ENCODE results near the gene CSMD2.

The CSMD2 gene

DNA sequence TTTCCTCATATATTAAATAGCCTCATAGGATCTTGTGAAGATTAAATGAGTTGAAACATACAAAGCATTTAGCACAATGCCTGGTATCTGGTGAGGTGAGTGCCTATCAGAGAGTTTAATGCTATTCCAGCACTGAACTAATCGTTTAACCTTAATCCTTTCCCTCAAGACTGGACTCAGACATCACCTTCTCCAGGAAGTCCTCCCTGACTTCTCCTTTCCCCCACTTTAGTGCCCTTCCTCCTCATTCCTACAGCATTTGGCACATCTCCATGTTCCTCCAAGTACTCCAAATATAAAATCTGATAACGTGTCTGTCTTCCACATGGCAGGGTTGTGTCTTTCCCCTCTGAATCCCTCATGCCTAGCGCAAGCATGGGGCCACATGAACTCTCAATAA lies 632.8 kb downstream of the CSMD2 start:
- DNase-seq (ENCODE audit: insufficient read length, low spot score), result no peak
- TF ChIP-seq, protein P1, sequence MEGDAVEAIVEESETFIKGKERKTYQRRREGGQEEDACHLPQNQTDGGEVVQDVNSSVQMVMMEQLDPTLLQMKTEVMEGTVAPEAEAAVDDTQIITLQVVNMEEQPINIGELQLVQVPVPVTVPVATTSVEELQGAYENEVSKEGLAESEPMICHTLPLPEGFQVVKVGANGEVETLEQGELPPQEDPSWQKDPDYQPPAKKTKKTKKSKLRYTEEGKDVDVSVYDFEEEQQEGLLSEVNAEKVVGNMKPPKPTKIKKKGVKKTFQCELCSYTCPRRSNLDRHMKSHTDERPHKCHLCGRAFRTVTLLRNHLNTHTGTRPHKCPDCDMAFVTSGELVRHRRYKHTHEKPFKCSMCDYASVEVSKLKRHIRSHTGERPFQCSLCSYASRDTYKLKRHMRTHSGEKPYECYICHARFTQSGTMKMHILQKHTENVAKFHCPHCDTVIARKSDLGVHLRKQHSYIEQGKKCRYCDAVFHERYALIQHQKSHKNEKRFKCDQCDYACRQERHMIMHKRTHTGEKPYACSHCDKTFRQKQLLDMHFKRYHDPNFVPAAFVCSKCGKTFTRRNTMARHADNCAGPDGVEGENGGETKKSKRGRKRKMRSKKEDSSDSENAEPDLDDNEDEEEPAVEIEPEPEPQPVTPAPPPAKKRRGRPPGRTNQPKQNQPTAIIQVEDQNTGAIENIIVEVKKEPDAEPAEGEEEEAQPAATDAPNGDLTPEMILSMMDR (IDR thresholded peaks at IDR 0.05; ENCODE audit: insufficient read depth, missing control alignments), result no peak
- FAIRE-seq, result no peak

GRCh38 chr1:33529957-33530356 lies 635.1 kb downstream of the CSMD2 start:
- FAIRE-seq, result no peak
- DNase-seq (ENCODE audit: insufficient read length, low spot score), result no peak
- TF ChIP-seq, protein P1 (IDR thresholded peaks at IDR 0.05; ENCODE audit: insufficient read depth, missing control alignments), result no peak

DNA sequence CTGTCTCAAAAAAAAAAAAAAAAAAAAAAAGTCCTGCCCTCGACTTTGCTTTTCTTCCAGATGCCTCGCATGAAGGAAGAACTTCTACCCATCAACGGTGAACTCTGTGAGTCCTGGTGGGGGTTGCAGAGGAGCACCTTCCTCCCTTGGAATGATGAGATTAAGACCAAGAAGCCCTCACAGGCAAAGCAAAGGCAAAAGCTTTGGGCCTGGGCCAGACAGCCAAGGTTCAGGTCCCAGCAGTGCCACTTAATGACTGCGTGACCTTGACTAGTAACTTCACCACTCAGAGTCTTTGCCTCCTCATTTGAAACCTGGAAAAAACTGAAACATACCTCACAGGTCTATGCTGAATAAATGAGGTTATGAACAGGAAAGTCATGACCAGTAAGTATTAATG lies 637.1 kb downstream of the CSMD2 start:
- no peak for DNase-seq (ENCODE audit: insufficient read length, low spot score)
- TF ChIP-seq, protein P1 (IDR thresholded peaks at IDR 0.05; ENCODE audit: insufficient read depth, missing control alignments), result no peak
- FAIRE-seq, result no peak

GRCh38 chr1:33524586-33524985 lies 640.4 kb downstream of the CSMD2 start:
- TF ChIP-seq, protein P1 (IDR thresholded peaks at IDR 0.05; ENCODE audit: insufficient read depth, missing control alignments), result no peak
- no peak for FAIRE-seq
- no peak for DNase-seq (ENCODE audit: insufficient read length, low spot score)

DNA sequence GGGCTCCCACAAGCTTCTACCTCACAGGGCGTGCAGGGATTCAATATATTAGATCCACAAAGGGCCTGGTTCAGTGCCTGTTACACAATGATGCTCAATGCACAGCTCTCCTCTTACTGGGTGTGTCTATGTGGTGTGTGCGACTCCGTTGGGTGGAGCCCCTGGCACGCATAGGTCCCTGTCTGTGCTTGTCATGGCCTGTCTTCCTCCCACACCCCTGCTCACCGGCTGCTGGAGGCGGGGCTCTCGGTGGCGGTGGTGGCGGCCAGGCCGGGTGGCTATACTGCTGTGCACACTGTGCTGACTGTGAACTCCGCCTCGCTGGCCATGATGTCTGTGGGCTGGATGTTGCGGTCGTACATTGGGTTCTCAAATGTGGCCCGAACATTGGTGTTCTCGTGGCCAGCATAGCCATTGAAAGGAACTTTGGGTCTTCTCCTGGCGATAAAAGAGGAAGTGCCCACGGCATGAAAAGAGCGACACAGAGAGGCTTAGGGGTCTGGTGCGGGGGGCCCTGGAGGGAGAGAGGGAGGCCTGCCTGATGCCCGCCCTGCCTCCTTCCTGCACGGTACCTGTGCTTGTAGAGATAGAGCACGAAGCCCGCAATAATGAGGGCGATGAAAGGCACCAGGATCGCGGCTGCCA lies 645.7 kb downstream of the CSMD2 start:
- DNase-seq (ENCODE audit: insufficient read length, low spot score), result no peak
- TF ChIP-seq, protein P1 (IDR thresholded peaks at IDR 0.05; ENCODE audit: insufficient read depth, missing control alignments), result no peak
- no peak for FAIRE-seq

DNA sequence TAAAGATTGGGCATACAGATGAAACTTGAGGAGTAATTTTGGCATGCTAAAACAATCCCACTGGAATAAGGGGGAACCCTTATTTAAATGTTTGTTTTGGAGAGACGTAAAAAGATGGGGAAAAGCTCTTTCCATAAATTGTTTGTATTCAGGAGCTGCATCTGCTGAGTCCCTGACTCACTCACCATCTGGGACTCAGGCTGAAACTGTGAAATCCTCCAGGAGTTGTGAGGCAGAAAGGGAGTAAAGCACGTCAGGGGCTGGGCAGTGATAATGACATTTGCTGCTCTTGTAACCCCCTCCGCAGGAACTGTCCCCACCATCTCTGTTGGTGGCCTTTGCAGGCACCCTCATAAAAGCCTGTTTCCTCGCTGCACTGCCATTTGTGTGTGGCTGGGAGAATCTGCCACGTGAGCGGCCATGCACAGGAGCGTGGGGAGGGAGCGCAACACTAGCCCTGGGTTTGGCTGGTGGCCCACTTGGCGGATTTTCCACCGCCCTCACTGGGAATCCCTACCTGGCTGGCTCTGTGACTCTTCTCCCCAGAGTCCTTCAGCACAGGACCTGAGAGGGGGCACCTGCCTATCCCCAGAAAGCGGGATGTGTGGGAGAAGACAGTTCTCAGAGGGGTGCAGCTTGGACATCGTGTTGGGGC lies 647.3 kb downstream of the CSMD2 start:
- FAIRE-seq (no peak), DNase-seq (ENCODE audit: insufficient read length, low spot score) (no peak)
- TF ChIP-seq, protein P1 (IDR thresholded peaks at IDR 0.05; ENCODE audit: insufficient read depth, missing control alignments), result no peak

DNA sequence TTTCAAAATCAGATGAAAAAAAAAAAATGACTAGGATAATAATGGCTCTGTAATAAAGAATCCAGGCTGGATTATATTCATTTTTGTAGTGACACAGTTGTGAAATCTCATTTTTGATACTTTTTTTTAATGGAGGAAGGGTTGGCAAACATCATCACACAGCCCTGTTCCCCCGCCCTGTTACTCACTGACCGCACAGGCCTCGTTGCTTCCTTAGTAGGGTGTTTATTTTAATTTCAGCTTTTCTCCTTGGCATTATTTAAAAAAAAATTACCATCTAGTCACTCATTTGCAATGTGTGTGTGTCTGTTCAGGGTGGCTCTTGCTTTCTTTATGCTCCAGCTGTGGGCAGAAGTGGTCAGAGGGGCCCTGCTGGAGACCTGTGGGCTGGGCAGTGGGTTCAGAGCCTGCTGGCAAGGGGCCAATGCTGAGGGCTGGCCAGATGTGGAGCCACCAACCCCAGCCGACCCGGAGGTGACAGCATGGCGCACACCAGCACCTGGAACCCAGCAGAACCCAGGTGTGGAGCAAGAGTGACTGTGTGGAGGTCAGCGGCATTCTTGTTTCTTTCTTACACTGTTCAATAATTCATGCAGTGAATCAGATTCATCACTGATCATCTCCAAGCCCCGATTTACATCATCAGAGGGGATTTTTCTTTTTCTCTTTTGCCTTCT lies 648.0 kb downstream of the CSMD2 start:
- TF ChIP-seq, protein P1 (IDR thresholded peaks at IDR 0.05; ENCODE audit: insufficient read depth, missing control alignments), result no peak
- no peak for FAIRE-seq
- no peak for DNase-seq (ENCODE audit: insufficient read length, low spot score)
